ENCODE data around the gene KLHL29. TPM values are rescaled to one million over a fixed set of nuclear protein-coding genes. Genes with fewer than 3 reads are reported as not detected.

KLHL29 gene
- total and polyA plus RNA-seq, 2 donors (not counting 1 experiment from before 2014, with no cell fraction given), result 1.3 to 3.4 TPM

DNA sequence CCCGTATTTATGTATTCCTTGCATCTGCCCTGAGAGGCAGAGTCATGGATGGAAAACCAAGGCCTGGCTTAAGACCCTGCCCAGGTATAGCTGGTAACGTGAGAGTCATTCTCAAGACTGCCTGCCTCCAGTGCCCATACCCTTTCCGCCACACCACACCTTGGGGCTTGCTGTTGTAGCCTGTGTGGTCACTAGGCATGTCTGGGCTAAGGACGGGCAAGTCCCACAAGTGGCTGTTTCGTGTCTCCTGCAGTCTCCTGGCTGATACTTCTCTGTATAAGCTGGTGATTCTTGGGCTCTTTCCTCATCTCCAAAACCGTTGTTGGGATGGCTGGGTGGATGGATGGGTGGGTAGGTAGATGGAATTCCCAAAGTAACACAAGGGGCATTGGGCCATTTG is 269.8 kb downstream of the KLHL29 start:
- H3K4me1 ChIP-seq (ENCODE audit: control insufficient read depth in 2 of 2, insufficient read depth in 2 of 2, low read length in 2 of 2), result no peaks in the 10 kb centered on the region
- intact Hi-C loops (cut with micrococcal nuclease), result no loop called here
- Mint-ChIP-seq H3K4me1 (no peaks in the 10 kb centered on the region), H3K4me3 (no peak overlapping the region), H3K27ac (no peak overlapping the region), H3K27me3 (no peaks in the 10 kb centered on the region), H3K9me3 (ENCODE audit: insufficient read depth) (no peaks in the 10 kb centered on the region)
- no peak overlapping the region for H3K27ac ChIP-seq (ENCODE audit: low read length in 2 of 2)
- H3K9ac ChIP-seq (ENCODE audit: low read length), result no peak overlapping the region
- H3K9me3 ChIP-seq (ENCODE audit: control extremely low read depth in 1 of 3, control insufficient read depth in 2 of 3, insufficient read depth in 1 of 3, low read length in 2 of 3), result peaks cover 0 to 3% (median 0%) of the 10 kb centered on the region in 3 donors
- no peaks in the 10 kb centered on the region for H3K27me3 ChIP-seq (replicated peaks in 1 of 4; ENCODE audit: control extremely low read depth in 1 of 4, control insufficient read depth in 3 of 4, insufficient read depth in 4 of 4, low read length in 3 of 4)
- CTCF ChIA-PET, result no interaction called here
- H3K36me3 ChIP-seq (replicated peaks in 1 of 2; ENCODE audit: control extremely low read depth in 1 of 2, control insufficient read depth in 1 of 2, extremely low read depth in 1 of 2, insufficient read depth in 2 of 2, low read length in 1 of 2), result no peaks in the 10 kb centered on the region
- TF ChIP-seq, protein P1, sequence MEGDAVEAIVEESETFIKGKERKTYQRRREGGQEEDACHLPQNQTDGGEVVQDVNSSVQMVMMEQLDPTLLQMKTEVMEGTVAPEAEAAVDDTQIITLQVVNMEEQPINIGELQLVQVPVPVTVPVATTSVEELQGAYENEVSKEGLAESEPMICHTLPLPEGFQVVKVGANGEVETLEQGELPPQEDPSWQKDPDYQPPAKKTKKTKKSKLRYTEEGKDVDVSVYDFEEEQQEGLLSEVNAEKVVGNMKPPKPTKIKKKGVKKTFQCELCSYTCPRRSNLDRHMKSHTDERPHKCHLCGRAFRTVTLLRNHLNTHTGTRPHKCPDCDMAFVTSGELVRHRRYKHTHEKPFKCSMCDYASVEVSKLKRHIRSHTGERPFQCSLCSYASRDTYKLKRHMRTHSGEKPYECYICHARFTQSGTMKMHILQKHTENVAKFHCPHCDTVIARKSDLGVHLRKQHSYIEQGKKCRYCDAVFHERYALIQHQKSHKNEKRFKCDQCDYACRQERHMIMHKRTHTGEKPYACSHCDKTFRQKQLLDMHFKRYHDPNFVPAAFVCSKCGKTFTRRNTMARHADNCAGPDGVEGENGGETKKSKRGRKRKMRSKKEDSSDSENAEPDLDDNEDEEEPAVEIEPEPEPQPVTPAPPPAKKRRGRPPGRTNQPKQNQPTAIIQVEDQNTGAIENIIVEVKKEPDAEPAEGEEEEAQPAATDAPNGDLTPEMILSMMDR (IDR thresholded peaks at IDR 0.05), result no peak
- no peak for TF ChIP-seq EZH2 (IDR thresholded peaks at IDR 0.05; ENCODE audit: borderline replicate concordance, insufficient read depth, low read depth, low read length, poor library complexity, severe bottlenecking)
- H2AFZ ChIP-seq (ENCODE audit: insufficient read depth, low read depth, low read length, poor library complexity, severe bottlenecking), result no peak overlapping the region
- DNase-seq, result no peak
- WGBS (ENCODE audit: insufficient coverage), result 100% methylated on average over 4 of the region's 6 CpGs
- no peak overlapping the region for H3K4me3 ChIP-seq (ENCODE audit: control extremely low read depth in 1 of 5, extremely low read depth in 1 of 5, insufficient read depth in 1 of 5, low read depth in 2 of 5, low read length in 4 of 5)
- H4K20me1 ChIP-seq (ENCODE audit: control insufficient read depth, insufficient read depth, low read length, poor library complexity, severe bottlenecking), result no peaks in the 10 kb centered on the region
- H3K4me2 ChIP-seq (replicated peaks; ENCODE audit: low read depth, low read length, poor library complexity, severe bottlenecking), result no peak overlapping the region
- POLR2A ChIA-PET, result no interaction called here
- no peak for ATAC-seq (ENCODE audit: low read depth)
- H3K79me2 ChIP-seq (ENCODE audit: control insufficient read depth, insufficient read depth, low read length), result no peaks in the 10 kb centered on the region

DNA sequence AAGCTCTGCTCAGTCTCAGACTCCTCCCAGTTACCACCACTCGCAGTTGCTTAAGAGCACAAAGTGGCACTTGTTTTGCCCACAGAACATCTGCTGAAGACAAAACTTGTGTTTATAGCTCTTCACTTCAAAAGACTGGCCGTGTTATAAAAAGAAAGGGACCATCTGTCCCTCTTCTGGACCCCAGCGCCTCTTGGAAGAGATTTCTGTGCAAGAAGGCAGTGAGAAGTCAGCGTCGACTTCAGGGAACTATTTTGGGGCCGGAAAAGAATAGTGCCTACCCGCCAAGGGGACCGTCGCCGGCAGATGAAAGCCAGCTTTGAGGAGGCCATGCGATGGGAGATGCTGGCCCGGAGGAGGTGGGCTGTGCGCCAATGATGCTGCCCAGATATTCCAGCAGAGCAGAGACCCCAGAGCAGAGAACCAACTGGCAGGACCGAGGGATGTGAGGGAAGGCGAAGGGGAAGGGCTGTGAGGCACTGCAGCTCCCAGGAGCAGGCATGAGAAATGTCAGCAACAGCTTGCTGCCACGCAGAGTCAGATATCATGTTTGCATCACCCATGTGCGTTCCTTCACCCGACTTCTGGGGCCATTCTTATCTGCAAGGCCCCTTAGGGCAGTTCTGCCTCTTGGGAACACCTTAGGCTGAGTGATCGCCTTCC is 271.1 kb downstream of the KLHL29 start:
- Histone ChIP-seq H3K79me2 (ENCODE audit: control insufficient read depth, insufficient read depth, low read length) (no peaks in the 10 kb centered on the region), H3K4me2 (replicated peaks; ENCODE audit: low read depth, low read length, poor library complexity, severe bottlenecking) (no peak overlapping the region), H4K20me1 (ENCODE audit: control insufficient read depth, insufficient read depth, low read length, poor library complexity, severe bottlenecking) (no peaks in the 10 kb centered on the region), H3K4me3 (ENCODE audit: control extremely low read depth in 1 of 5, extremely low read depth in 1 of 5, insufficient read depth in 1 of 5, low read depth in 2 of 5, low read length in 4 of 5) (no peak overlapping the region), H3K9ac (ENCODE audit: low read length) (no peak overlapping the region), H3K4me1 (ENCODE audit: control insufficient read depth in 2 of 2, insufficient read depth in 2 of 2, low read length in 2 of 2) (no peaks in the 10 kb centered on the region), H2AFZ (ENCODE audit: insufficient read depth, low read depth, low read length, poor library complexity, severe bottlenecking) (no peak overlapping the region), H3K36me3 (replicated peaks in 1 of 2; ENCODE audit: control extremely low read depth in 1 of 2, control insufficient read depth in 1 of 2, extremely low read depth in 1 of 2, insufficient read depth in 2 of 2, low read length in 1 of 2) (no peaks in the 10 kb centered on the region), H3K27ac (ENCODE audit: low read length in 2 of 2) (no peak overlapping the region), H3K27me3 (replicated peaks in 1 of 4; ENCODE audit: control extremely low read depth in 1 of 4, control insufficient read depth in 3 of 4, insufficient read depth in 4 of 4, low read length in 3 of 4) (no peaks in the 10 kb centered on the region), H3K9me3 (ENCODE audit: control extremely low read depth in 1 of 3, control insufficient read depth in 2 of 3, insufficient read depth in 1 of 3, low read length in 2 of 3) (peaks cover 0 to 3% (median 0%) of the 10 kb centered on the region in 3 donors)
- no peaks in the 10 kb centered on the region for H3K4me1 Mint-ChIP-seq
- no peak overlapping the region for H3K27ac Mint-ChIP-seq
- ChIA-PET CTCF (no interaction called here), POLR2A (no interaction called here)
- TF ChIP-seq EZH2 (IDR thresholded peaks at IDR 0.05; ENCODE audit: borderline replicate concordance, insufficient read depth, low read depth, low read length, poor library complexity, severe bottlenecking), result no peak
- TF ChIP-seq, protein P1 (IDR thresholded peaks at IDR 0.05), result no peak
- 94% methylated on average over 19 of the region's 19 CpGs for WGBS (ENCODE audit: insufficient coverage)
- no peaks in the 10 kb centered on the region for H3K9me3 Mint-ChIP-seq (ENCODE audit: insufficient read depth)
- DNase-seq (no peak), ATAC-seq (ENCODE audit: low read depth) (no peak)
- intact Hi-C loops (cut with micrococcal nuclease), result no loop called here
- no peak overlapping the region for H3K4me3 Mint-ChIP-seq
- H3K27me3 Mint-ChIP-seq, result no peaks in the 10 kb centered on the region

Measured in B cell (primary cell).